ENCODE measurements around the gene PHACTR1. TPM values are rescaled to one million over a fixed set of nuclear protein-coding genes. Genes with fewer than 3 reads are reported as not detected.

The PHACTR1 gene
- total and polyA plus RNA-seq, 2 of the 4 experiments (the other 2 are of a cell fraction), result not detected

GRCh38 chr6:13094781-13095425 is 378.3 kb downstream of the PHACTR1 start:
- H3K9me1 ChIP-seq (ENCODE audit: insufficient read depth, low read length), result no peaks in the 10 kb centered on the region
- no peak overlapping the region for H2BK120ac ChIP-seq (ENCODE audit: low read depth, low read length)
- H2BK15ac ChIP-seq (ENCODE audit: low read depth, low read length), result no peak overlapping the region
- H2AK9ac ChIP-seq (replicated peaks; ENCODE audit: low read depth, low read length, poor library complexity), result no peak overlapping the region
- no peaks in the 10 kb centered on the region for H3K4me1 ChIP-seq (ENCODE audit: control insufficient read depth, insufficient read depth, low read length)
- H3K23ac ChIP-seq (ENCODE audit: low read depth, low read length), result no peak overlapping the region
- no peaks in the 10 kb centered on the region for H3K79me1 ChIP-seq (ENCODE audit: low read depth in 1 of 2, low read length in 2 of 2)
- no peak overlapping the region for H3K56ac ChIP-seq (ENCODE audit: extremely low read depth, insufficient read depth, low read length)
- H3K4me3 ChIP-seq (ENCODE audit: insufficient read depth, low read depth, low read length), result no peak overlapping the region
- dilution Hi-C loops (cut with HindIII; ENCODE audit: low sequenced_read_pairs, unreplicated experiment) (no loop called here), in situ Hi-C loops (cut with MboI; ENCODE audit: low sequenced_read_pairs) (no loop called here), intact Hi-C loops (cut with micrococcal nuclease) (no loop called here)
- H2BK20ac ChIP-seq (ENCODE audit: low read depth, low read length), result no peak overlapping the region
- TF ChIP-seq ELK1 (IDR thresholded peaks at IDR 0.05; ENCODE audit: borderline replicate concordance, low read depth, low read length), result no peak
- no peak for TF ChIP-seq RAD21 (IDR thresholded peaks at IDR 0.05; ENCODE audit: low read length)
- TF ChIP-seq RCOR1 (IDR thresholded peaks at IDR 0.05; ENCODE audit: insufficient replicate concordance, low read length), result no peak
- TF ChIP-seq POLR2A (IDR thresholded peaks at IDR 0.05; ENCODE audit: low read depth, low read length), result no peak
- no peak for TF ChIP-seq RFX5 (IDR thresholded peaks at IDR 0.05; ENCODE audit: low read depth, low read length)
- no peak for TF ChIP-seq SMC3 (IDR thresholded peaks at IDR 0.05; ENCODE audit: low read depth, low read length)
- no peak for TF ChIP-seq NFE2L2 (IDR thresholded peaks at IDR 0.05; ENCODE audit: low read depth, low read length)
- POLR2A ChIA-PET (ENCODE audit: unreplicated experiment), result interaction anchor here (0.5 kb wide), 1 partner anchor 47 kb away, joined by 3 read pairs; no protein-coding TSS in a partner anchor
- no peak overlapping the region for H2AFZ ChIP-seq (replicated peaks; ENCODE audit: low read length, poor library complexity)
- 20% methylated on average over 1 of the region's 3 CpGs; no CpG with 5 or more reads in 1 of the 2 experiments for whole genome bisulfite sequencing, 2 experiments (ENCODE audit: extremely low coverage in 2 of 2, insufficient read length in 1 of 2)
- no peak overlapping the region for H4K5ac ChIP-seq (ENCODE audit: low read depth, low read length)
- H3K27ac ChIP-seq (ENCODE audit: insufficient read depth, low read length), result no peak overlapping the region
- H3K36me3 ChIP-seq (ENCODE audit: control insufficient read depth, insufficient read depth, low read length), result no peaks in the 10 kb centered on the region
- no TSS peak for BruUV-seq (replicated peaks)
- no peak overlapping the region for H4K91ac ChIP-seq (ENCODE audit: insufficient read depth, low read depth, low read length)
- no peak overlapping the region for H3K9ac ChIP-seq (ENCODE audit: low read depth, low read length)
- H2BK5ac ChIP-seq (ENCODE audit: low read depth, low read length, poor library complexity, severe bottlenecking), result no peak overlapping the region
- H3K18ac ChIP-seq (ENCODE audit: low read depth, low read length), result no peak overlapping the region
- no peak for ATAC-seq (ENCODE audit: low read depth)
- no peak overlapping the region for H2AK5ac ChIP-seq (ENCODE audit: low read depth, low read length)
- H3K27me3 ChIP-seq (ENCODE audit: control insufficient read depth, insufficient read depth, low read length), result no peaks in the 10 kb centered on the region
- DNase-seq, result no peak
- no peak overlapping the region for H4K8ac ChIP-seq (ENCODE audit: low read depth in 2 of 2, low read length in 2 of 2)
- no peak overlapping the region for H3K4me2 ChIP-seq (ENCODE audit: low read depth, low read length)
- CTCF ChIA-PET, result no interaction called here
- no peaks in the 10 kb centered on the region for H4K20me1 ChIP-seq (ENCODE audit: insufficient read depth, low read length)
- no peaks in the 10 kb centered on the region for H3K9me3 ChIP-seq (ENCODE audit: control insufficient read depth, insufficient read depth, low read length)
- no peak overlapping the region for H3K14ac ChIP-seq (replicated peaks; ENCODE audit: low read depth, low read length)
- H3K4ac ChIP-seq (ENCODE audit: low read depth, low read length), result no peak overlapping the region
